ENCODE measurements around the gene HDGFL2.

- TF ChIP-seq HDAC6 (IDR thresholded peaks at IDR 0.05; ENCODE audit: low read depth, low read length) = no peak
- TF ChIP-seq SP1 (IDR thresholded peaks at IDR 0.05; ENCODE audit: low read depth, low read length) = no peak
- TF ChIP-seq, protein P1, sequence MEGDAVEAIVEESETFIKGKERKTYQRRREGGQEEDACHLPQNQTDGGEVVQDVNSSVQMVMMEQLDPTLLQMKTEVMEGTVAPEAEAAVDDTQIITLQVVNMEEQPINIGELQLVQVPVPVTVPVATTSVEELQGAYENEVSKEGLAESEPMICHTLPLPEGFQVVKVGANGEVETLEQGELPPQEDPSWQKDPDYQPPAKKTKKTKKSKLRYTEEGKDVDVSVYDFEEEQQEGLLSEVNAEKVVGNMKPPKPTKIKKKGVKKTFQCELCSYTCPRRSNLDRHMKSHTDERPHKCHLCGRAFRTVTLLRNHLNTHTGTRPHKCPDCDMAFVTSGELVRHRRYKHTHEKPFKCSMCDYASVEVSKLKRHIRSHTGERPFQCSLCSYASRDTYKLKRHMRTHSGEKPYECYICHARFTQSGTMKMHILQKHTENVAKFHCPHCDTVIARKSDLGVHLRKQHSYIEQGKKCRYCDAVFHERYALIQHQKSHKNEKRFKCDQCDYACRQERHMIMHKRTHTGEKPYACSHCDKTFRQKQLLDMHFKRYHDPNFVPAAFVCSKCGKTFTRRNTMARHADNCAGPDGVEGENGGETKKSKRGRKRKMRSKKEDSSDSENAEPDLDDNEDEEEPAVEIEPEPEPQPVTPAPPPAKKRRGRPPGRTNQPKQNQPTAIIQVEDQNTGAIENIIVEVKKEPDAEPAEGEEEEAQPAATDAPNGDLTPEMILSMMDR (IDR thresholded peaks at IDR 0.05; ENCODE audit: control extremely low read depth in 1 of 3, insufficient read depth in 1 of 3, low read depth in 1 of 3, low read length in 3 of 3) = no peak
- no peak for TF ChIP-seq KDM4A (IDR thresholded peaks at IDR 0.05; ENCODE audit: low read depth, low read length, severe bottlenecking)
- no peak for TF ChIP-seq EP300 (IDR thresholded peaks at IDR 0.05; ENCODE audit: borderline replicate concordance in 1 of 2, low read depth in 2 of 2, low read length in 2 of 2)
- no peak for TF ChIP-seq CREB1 (IDR thresholded peaks at IDR 0.05)
- TF ChIP-seq POLR2AphosphoS5 (IDR thresholded peaks at IDR 0.05; ENCODE audit: low read depth, low read length) = no peak
- no peak for TF ChIP-seq JUND (IDR thresholded peaks at IDR 0.05; ENCODE audit: low read length)
- TF ChIP-seq, protein P2, sequence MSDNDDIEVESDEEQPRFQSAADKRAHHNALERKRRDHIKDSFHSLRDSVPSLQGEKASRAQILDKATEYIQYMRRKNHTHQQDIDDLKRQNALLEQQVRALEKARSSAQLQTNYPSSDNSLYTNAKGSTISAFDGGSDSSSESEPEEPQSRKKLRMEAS (IDR thresholded peaks at IDR 0.05) = no peak
- TF ChIP-seq CEBPB (IDR thresholded peaks at IDR 0.05; ENCODE audit: low read depth, low read length) = no peak
- no peak for TF ChIP-seq KDM1A (IDR thresholded peaks at IDR 0.05; ENCODE audit: borderline replicate concordance, low read length)
- TF ChIP-seq BCL11A (IDR thresholded peaks at IDR 0.05; ENCODE audit: low read depth in 2 of 2, low read length in 2 of 2) = no peak
- no peak for TF ChIP-seq POLR2A (IDR thresholded peaks at IDR 0.05; ENCODE audit: control extremely low read depth in 1 of 2, low read depth in 2 of 2, low read length in 2 of 2)
- TF ChIP-seq CBX8 (IDR thresholded peaks at IDR 0.05; ENCODE audit: borderline replicate concordance, low read depth, low read length) = no peak
Observed at GRCh38 chr19:4499318-4499717, 27.2 kb downstream of the HDGFL2 start.
